ENCODE data around the gene NCOA7.

GRCh38 chr6:125759959-125760457 lies 30.8 kb upstream of the NCOA7 start:
- TF ChIP-seq CTCF (IDR thresholded peaks at IDR 0.05; ENCODE audit: low read length) = no peak
- no peak for TF ChIP-seq EZH2 (IDR thresholded peaks at IDR 0.05; ENCODE audit: borderline replicate concordance, low read length)
